WTC11 (cell line): ENCODE results near the gene VPS18. TPM values are rescaled to one million over a fixed set of nuclear protein-coding genes. Genes with fewer than 3 reads are reported as not detected.

ENCODE experiments used
- CREB1 ChIP-seq: sonication (generic); formaldehyde crosslinking; IDR thresholded peaks from 2 replicates; pipeline ENCODE4 v1.8.0; 2023; ENCODE audit warnings: mild to moderate bottlenecking, missing genetic modification reagents
- EMX1 ChIP-seq: fragments of 250-450 bp; sonication (Bioruptor Pico); IDR thresholded peaks from 2 replicates; pipeline ENCODE4 v1.8.0; 2021; ENCODE audit warnings: mild to moderate bottlenecking
- FOXJ3 ChIP-seq: sonication (generic); formaldehyde crosslinking; IDR thresholded peaks from 2 replicates; pipeline ENCODE4 v1.9.0; 2021; ENCODE audit warnings: missing genetic modification reagents, mild to moderate bottlenecking, borderline replicate concordance
- FOXK1 ChIP-seq: sonication (generic); formaldehyde crosslinking; IDR thresholded peaks from 2 replicates; pipeline ENCODE4 v1.8.0; 2022; ENCODE audit warnings: mild to moderate bottlenecking, moderate library complexity, missing genetic modification reagents
- GTF2I ChIP-seq: fragments of 250-450 bp; sonication (Bioruptor Pico); conservative IDR thresholded peaks from 2 replicates; pipeline ENCODE4 v1.4.0; 2021; ENCODE audit warnings: mild to moderate bottlenecking
- NFYB ChIP-seq: sonication (generic); formaldehyde crosslinking; conservative IDR thresholded peaks from 2 replicates; pipeline ENCODE4 v1.8.0; 2022; ENCODE audit warnings: low read depth, missing genetic modification reagents
- NR2C2 ChIP-seq: sonication (generic); formaldehyde crosslinking; IDR thresholded peaks from 2 replicates; pipeline ENCODE4 v1.8.0; 2022; ENCODE audit warnings: mild to moderate bottlenecking, missing genetic modification reagents
- PRRX2 ChIP-seq: fragments of 250-450 bp; sonication (Bioruptor Pico); IDR thresholded peaks from 2 replicates; pipeline ENCODE4 v1.8.0; 2021; ENCODE audit warnings: mild to moderate bottlenecking
- TEAD1 ChIP-seq: sonication (generic); formaldehyde crosslinking; IDR thresholded peaks from 2 replicates; pipeline ENCODE4 v1.8.0; 2022; ENCODE audit warnings: mild to moderate bottlenecking, missing genetic modification reagents
- TP53 ChIP-seq: sonication (generic); formaldehyde crosslinking; IDR thresholded peaks from 2 replicates; pipeline ENCODE4 v1.8.1; 2023; ENCODE audit warnings: mild to moderate bottlenecking, missing genetic modification reagents
- ZNF121 ChIP-seq: sonication (generic); formaldehyde crosslinking; IDR thresholded peaks from 2 replicates; pipeline ENCODE4 v1.8.0; 2023; ENCODE audit warnings: missing genetic modification reagents
- ZNF138 ChIP-seq: sonication (generic); formaldehyde crosslinking; conservative IDR thresholded peaks from 2 replicates; pipeline ENCODE4 v1.8.1; 2022; ENCODE audit warnings: mild to moderate bottlenecking, moderate library complexity, missing genetic modification reagents
- ZNF219 ChIP-seq: sonication (generic); formaldehyde crosslinking; IDR thresholded peaks from 2 replicates; pipeline ENCODE4 v1.8.0; 2023; ENCODE audit warnings: missing genetic modification reagents, mild to moderate bottlenecking, borderline replicate concordance
- ZNF263 ChIP-seq: sonication (generic); formaldehyde crosslinking; IDR thresholded peaks from 2 replicates; pipeline ENCODE4 v1.8.1; 2022; ENCODE audit warnings: low read depth, mild to moderate bottlenecking, moderate library complexity, missing genetic modification reagents
- ZNF416 ChIP-seq: fragments of 250-450 bp; sonication (Bioruptor Pico); IDR thresholded peaks from 2 replicates; pipeline ENCODE4 v1.9.0; 2021; ENCODE audit warnings: mild to moderate bottlenecking, inconsistent platforms
- total RNA-seq: library from RNA; stranded (reverse); gene quantifications from 3 replicates; pipeline ENCODE4 v1.2.3, GENCODE V29; 2021
- TF ChIP-seq, protein P1 (sequence below): sonication (generic); formaldehyde crosslinking; conservative IDR thresholded peaks from 2 replicates; pipeline ENCODE4 v1.8.1; 2022; ENCODE audit warnings: mild to moderate bottlenecking, missing genetic modification reagents
- TF ChIP-seq, protein P2 (sequence below): sonication (generic); formaldehyde crosslinking; IDR thresholded peaks from 2 replicates; pipeline ENCODE4 v1.8.1; 2023; ENCODE audit warnings: mild to moderate bottlenecking, missing genetic modification reagents, borderline replicate concordance
- TF ChIP-seq, protein P3 (sequence below): fragments of 250-450 bp; sonication (Bioruptor Pico); conservative IDR thresholded peaks from 2 replicates; pipeline ENCODE4 v1.9.0; 2021; ENCODE audit warnings: mild to moderate bottlenecking
- TF ChIP-seq, protein P4 (sequence below): fragments of 200-600 bp; IDR thresholded peaks from 2 replicates; pipeline ENCODE4 v1.8.0; 2022; ENCODE audit warnings: antibody characterized with exemption
- TF ChIP-seq, protein P5 (sequence below): sonication (generic); formaldehyde crosslinking; IDR thresholded peaks from 2 replicates; pipeline ENCODE4 v1.8.1; 2022; ENCODE audit warnings: mild to moderate bottlenecking, moderate library complexity, missing genetic modification reagents
- TF ChIP-seq, protein P6 (sequence below): fragments of 250-450 bp; sonication (Bioruptor Pico); IDR thresholded peaks from 2 replicates; pipeline ENCODE4 v1.9.0; 2021; ENCODE audit warnings: mild to moderate bottlenecking
- TF ChIP-seq, protein P7 (sequence below): fragments of 250-450 bp; sonication (Bioruptor Pico); IDR thresholded peaks from 2 replicates; pipeline ENCODE4 v1.8.0; 2021; ENCODE audit warnings: mild to moderate bottlenecking
- TF ChIP-seq, protein P8 (sequence below): fragments of 250-450 bp; sonication (Bioruptor Pico); IDR thresholded peaks from 2 replicates; pipeline ENCODE4 v1.9.0; 2021; ENCODE audit warnings: moderate library complexity, mild to moderate bottlenecking, inconsistent platforms, borderline replicate concordance

VPS18 gene
- total RNA-seq, 1 experiment from 2014 or later, result 27.3 TPM

DNA sequence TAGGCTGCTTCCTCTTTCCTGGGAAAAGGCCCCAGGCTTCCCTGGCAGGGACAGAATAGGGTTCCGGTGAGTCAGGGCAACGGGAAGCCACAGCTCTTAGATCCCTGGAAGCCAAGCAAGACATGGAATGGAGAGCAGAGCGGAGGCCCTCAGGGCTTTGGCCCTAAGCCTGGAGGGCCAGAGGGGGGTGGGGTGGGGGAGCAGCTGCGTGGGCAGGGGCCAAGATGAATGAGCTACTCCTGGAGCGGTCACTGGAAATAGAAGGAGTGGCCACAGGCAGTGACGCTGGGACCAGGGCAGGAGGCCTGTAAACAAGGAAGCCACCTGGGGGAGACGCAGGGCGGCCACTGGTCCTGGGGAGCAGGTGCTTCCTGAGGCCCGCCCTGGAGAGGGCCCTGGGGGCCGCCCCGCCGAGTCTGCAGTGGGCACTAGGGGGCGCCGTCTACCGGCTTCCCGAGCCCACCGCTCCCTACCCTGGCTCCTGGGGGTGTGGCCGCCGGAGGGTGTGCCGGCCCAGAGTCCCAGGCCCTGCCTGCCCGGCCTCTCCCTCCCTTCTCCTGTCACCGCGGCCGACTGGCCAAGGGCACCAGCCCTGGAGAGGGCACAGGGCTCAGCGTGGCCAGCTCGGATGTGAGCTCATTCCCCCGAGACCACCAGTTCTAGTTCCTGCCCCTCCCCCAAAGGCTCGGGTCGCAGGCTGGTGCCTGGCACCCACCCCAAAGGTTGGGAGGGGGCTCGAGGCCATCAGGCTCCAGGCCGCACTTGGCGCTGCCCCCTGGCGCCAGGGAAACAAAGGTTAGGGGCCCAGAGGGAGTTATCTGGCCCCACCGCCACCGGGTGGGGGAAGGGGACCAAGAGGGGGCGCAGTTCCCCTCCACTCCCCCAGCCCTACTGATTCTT, 12.1 kb downstream of the VPS18 start (continued):
- TF ChIP-seq ZNF263 (no peak), ZNF416 (no peak), GTF2I (no peak), EMX1 (CRISPR knock-in tag) (no peak), ZNF219 (CRISPR knock-in tag) (no peak), NFYB (CRISPR knock-in tag) (no peak), FOXK1 (CRISPR knock-in tag) (0 out of 2 replicates have a peak, but pooled peaks have one; percentile 13), CREB1 (CRISPR knock-in tag) (no peak), ZNF121 (CRISPR knock-in tag) (peak; percentile 96), PRRX2 (CRISPR knock-in tag) (no peak), NR2C2 (CRISPR knock-in tag) (no peak), TEAD1 (CRISPR knock-in tag) (peak; percentile 53; the same call in 1 of the 2 replicates), TP53 (CRISPR knock-in tag) (no peak), ZNF138 (CRISPR knock-in tag) (0 out of 2 replicates have a peak, but pooled peaks have one; percentile 13), FOXJ3 (no peak)
- TF ChIP-seq, protein P1, sequence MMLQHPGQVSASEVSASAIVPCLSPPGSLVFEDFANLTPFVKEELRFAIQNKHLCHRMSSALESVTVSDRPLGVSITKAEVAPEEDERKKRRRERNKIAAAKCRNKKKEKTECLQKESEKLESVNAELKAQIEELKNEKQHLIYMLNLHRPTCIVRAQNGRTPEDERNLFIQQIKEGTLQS (CRISPR knock-in tag), result no peak
- TF ChIP-seq, protein P2, sequence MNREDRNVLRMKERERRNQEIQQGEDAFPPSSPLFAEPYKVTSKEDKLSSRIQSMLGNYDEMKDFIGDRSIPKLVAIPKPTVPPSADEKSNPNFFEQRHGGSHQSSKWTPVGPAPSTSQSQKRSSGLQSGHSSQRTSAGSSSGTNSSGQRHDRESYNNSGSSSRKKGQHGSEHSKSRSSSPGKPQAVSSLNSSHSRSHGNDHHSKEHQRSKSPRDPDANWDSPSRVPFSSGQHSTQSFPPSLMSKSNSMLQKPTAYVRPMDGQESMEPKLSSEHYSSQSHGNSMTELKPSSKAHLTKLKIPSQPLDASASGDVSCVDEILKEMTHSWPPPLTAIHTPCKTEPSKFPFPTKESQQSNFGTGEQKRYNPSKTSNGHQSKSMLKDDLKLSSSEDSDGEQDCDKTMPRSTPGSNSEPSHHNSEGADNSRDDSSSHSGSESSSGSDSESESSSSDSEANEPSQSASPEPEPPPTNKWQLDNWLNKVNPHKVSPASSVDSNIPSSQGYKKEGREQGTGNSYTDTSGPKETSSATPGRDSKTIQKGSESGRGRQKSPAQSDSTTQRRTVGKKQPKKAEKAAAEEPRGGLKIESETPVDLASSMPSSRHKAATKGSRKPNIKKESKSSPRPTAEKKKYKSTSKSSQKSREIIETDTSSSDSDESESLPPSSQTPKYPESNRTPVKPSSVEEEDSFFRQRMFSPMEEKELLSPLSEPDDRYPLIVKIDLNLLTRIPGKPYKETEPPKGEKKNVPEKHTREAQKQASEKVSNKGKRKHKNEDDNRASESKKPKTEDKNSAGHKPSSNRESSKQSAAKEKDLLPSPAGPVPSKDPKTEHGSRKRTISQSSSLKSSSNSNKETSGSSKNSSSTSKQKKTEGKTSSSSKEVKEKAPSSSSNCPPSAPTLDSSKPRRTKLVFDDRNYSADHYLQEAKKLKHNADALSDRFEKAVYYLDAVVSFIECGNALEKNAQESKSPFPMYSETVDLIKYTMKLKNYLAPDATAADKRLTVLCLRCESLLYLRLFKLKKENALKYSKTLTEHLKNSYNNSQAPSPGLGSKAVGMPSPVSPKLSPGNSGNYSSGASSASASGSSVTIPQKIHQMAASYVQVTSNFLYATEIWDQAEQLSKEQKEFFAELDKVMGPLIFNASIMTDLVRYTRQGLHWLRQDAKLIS, result no peak
- TF ChIP-seq, protein P3, sequence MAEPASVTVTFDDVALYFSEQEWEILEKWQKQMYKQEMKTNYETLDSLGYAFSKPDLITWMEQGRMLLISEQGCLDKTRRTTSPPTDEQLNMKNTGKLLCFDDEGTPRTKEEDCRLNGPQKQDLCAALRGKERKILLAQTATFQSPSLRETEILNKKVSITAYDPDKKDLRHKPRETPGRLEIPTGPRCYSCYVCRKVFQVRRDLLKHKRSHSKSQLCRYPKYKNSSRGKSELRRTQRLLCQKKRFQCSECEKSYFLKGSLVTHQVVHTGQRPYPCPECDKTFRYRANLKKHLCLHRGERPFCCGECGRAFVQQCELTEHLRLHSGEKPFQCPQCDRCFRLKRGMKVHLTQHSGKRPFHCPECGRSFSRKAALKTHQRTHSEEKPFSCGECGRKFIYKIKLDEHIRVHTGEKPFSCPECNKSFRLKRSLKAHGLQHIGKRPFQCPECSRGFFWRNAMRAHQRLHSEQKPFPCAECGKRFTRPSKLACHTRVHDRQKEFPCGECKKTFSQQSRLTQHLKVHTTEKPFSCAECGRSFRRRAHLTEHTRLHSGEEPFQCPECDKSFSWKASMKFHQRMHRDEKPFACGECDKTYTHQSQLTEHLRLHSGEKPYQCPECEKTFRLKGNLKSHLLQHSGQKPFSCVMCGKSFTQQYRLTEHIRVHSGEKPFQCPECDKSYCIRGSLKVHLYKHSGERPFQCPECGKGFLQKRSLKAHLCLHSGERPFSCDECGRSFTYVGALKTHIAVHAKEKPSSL (CRISPR knock-in tag), result no peak
- TF ChIP-seq, protein P4, sequence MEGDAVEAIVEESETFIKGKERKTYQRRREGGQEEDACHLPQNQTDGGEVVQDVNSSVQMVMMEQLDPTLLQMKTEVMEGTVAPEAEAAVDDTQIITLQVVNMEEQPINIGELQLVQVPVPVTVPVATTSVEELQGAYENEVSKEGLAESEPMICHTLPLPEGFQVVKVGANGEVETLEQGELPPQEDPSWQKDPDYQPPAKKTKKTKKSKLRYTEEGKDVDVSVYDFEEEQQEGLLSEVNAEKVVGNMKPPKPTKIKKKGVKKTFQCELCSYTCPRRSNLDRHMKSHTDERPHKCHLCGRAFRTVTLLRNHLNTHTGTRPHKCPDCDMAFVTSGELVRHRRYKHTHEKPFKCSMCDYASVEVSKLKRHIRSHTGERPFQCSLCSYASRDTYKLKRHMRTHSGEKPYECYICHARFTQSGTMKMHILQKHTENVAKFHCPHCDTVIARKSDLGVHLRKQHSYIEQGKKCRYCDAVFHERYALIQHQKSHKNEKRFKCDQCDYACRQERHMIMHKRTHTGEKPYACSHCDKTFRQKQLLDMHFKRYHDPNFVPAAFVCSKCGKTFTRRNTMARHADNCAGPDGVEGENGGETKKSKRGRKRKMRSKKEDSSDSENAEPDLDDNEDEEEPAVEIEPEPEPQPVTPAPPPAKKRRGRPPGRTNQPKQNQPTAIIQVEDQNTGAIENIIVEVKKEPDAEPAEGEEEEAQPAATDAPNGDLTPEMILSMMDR, result peak; percentile 83
- TF ChIP-seq, protein P5, sequence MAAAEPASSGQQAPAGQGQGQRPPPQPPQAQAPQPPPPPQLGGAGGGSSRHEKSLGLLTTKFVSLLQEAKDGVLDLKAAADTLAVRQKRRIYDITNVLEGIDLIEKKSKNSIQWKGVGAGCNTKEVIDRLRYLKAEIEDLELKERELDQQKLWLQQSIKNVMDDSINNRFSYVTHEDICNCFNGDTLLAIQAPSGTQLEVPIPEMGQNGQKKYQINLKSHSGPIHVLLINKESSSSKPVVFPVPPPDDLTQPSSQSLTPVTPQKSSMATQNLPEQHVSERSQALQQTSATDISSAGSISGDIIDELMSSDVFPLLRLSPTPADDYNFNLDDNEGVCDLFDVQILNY, result no peak
- TF ChIP-seq, protein P6, sequence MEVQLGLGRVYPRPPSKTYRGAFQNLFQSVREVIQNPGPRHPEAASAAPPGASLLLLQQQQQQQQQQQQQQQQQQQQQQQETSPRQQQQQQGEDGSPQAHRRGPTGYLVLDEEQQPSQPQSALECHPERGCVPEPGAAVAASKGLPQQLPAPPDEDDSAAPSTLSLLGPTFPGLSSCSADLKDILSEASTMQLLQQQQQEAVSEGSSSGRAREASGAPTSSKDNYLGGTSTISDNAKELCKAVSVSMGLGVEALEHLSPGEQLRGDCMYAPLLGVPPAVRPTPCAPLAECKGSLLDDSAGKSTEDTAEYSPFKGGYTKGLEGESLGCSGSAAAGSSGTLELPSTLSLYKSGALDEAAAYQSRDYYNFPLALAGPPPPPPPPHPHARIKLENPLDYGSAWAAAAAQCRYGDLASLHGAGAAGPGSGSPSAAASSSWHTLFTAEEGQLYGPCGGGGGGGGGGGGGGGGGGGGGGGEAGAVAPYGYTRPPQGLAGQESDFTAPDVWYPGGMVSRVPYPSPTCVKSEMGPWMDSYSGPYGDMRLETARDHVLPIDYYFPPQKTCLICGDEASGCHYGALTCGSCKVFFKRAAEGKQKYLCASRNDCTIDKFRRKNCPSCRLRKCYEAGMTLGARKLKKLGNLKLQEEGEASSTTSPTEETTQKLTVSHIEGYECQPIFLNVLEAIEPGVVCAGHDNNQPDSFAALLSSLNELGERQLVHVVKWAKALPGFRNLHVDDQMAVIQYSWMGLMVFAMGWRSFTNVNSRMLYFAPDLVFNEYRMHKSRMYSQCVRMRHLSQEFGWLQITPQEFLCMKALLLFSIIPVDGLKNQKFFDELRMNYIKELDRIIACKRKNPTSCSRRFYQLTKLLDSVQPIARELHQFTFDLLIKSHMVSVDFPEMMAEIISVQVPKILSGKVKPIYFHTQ (CRISPR knock-in tag), result no peak
- TF ChIP-seq, protein P7, sequence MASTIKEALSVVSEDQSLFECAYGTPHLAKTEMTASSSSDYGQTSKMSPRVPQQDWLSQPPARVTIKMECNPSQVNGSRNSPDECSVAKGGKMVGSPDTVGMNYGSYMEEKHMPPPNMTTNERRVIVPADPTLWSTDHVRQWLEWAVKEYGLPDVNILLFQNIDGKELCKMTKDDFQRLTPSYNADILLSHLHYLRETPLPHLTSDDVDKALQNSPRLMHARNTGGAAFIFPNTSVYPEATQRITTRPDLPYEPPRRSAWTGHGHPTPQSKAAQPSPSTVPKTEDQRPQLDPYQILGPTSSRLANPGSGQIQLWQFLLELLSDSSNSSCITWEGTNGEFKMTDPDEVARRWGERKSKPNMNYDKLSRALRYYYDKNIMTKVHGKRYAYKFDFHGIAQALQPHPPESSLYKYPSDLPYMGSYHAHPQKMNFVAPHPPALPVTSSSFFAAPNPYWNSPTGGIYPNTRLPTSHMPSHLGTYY (CRISPR knock-in tag), result no peak
- TF ChIP-seq, protein P8, sequence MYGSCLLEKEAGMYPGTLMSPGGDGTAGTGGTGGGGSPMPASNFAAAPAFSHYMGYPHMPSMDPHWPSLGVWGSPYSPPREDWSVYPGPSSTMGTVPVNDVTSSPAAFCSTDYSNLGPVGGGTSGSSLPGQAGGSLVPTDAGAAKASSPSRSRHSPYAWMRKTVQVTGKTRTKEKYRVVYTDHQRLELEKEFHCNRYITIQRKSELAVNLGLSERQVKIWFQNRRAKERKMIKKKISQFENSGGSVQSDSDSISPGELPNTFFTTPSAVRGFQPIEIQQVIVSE, result no peak
